Heart left ventricle (tissue), 16 donors: Measurements from ENCODE around the gene RELCH. TPM values are rescaled to one million over a fixed set of nuclear protein-coding genes. Genes with fewer than 3 reads are reported as not detected.

Experiments used
- ATAC-seq, 4 donors: fragments of 200-7000 bp; cut with Tn5 transposase; one replicate each; pipeline ENCODE4 v1.9.1; 2020 to 2022; ENCODE audit warnings: moderate library complexity in 4 of 4, mild to moderate bottlenecking in 3 of 4, moderate number of reproducible peaks in 1 of 4
- DNase-seq, 5 donors: peaks; one replicate each; pipeline ENCODE4 v3.0.0-alpha.2; 2020
- H3K27ac ChIP-seq, 12 donors: fragments of 200-600 bp; sonication (generic) in 4 of 12; one replicate each; pipeline versions ENCODE4 v1.5.0 to v1.8.0; 2016 to 2022; ENCODE audit warnings: mild to moderate bottlenecking in 2 of 12
- H3K27me3 ChIP-seq, 9 donors: fragments of 200-600 bp; sonication (generic) in 2 of 9; one replicate each; pipeline versions ENCODE4 v1.5.1 to v1.8.0; 2016 to 2022; ENCODE audit warnings: mild to moderate bottlenecking in 3 of 9
- H3K36me3 ChIP-seq, 9 donors: fragments of 200-600 bp; sonication (generic) in 2 of 9; one replicate each; pipeline versions ENCODE4 v1.5.0 to v1.8.0; 2018 to 2022; ENCODE audit warnings: mild to moderate bottlenecking in 2 of 9
- H3K4me1 ChIP-seq, 12 donors: fragments of 200-600 bp; sonication (generic) in 4 of 12; one replicate each; pipeline versions ENCODE4 v1.5.0 to v1.8.0; 2016 to 2022; ENCODE audit warnings: mild to moderate bottlenecking in 3 of 12
- H3K4me3 ChIP-seq, 12 donors: fragments of 200-600 bp; sonication (generic) in 4 of 12; one replicate each; pipeline versions ENCODE4 v1.5.0 to v1.8.0; 2017 to 2022; ENCODE audit warnings: mild to moderate bottlenecking in 9 of 12, moderate library complexity in 4 of 12
- H3K9me3 ChIP-seq, 12 donors: fragments of 200-600 bp; sonication (generic) in 4 of 12; one replicate each; pipeline versions ENCODE4 v1.5.0 to v1.8.0; 2016 to 2022; ENCODE audit warnings: mild to moderate bottlenecking in 1 of 12
- POLR2A ChIP-seq, 2 donors: fragments of 450-650 bp; IDR thresholded peaks; one replicate each; pipeline ENCODE4 v1.6.1; 2017; ENCODE audit warnings: antibody characterized with exemption in 2 of 2, mild to moderate bottlenecking in 2 of 2, moderate library complexity in 2 of 2
- WGBS, 4 donors: extraction: QIAGEN DNeasy Blood & Tissue Kit in 2 of 4; methylation state at CpG; one replicate each; pipeline versions ENCODE4 v1.1.5 to v1.1.7; 2013 to 2018; 5-methylcytosine and 5-hydroxymethylcytosine counted together
- intact Hi-C, 10 donors: fragments of 100-400 bp; cut with DNase I; formaldehyde crosslinking; loops; one replicate each; pipeline versions ENCODE4 v1.11.1 to v1.14.2; 2022
- polyA plus RNA-seq, 2 donors: library from polyadenylated mRNA; stranded (reverse); fragments of 200-250 nt; gene quantifications; one replicate each; pipeline ENCODE4 v1.2.3, GENCODE V29; 2013
- total RNA-seq, 9 donors: library from RNA; depleted of rRNA in 2 of 9; stranded (reverse); fragments of >200 nt in 2 of 9; fragmentation: NEBNext Ultra II Directional in 3 of 9; extraction: Animal tissue kit (Norgen Biotek cat#: 25700) in 3 of 9; gene quantifications; one replicate each; pipeline versions ENCODE4 v1.1.0 to v1.2.4, GENCODE V29; 2016 to 2023
- TF ChIP-seq, protein P1 (sequence below), 12 donors: fragments of 200-600 bp; sonication (generic) in 4 of 12; IDR thresholded peaks; one replicate each; pipeline versions ENCODE4 v1.5.0 to v1.8.0; 2018 to 2022; ENCODE audit warnings: antibody characterized with exemption in 12 of 12, mild to moderate bottlenecking in 5 of 12
- donor health status: ischemic (EF 13 %, LVEDD 7.1; RV severe dilation, severe dysfunction).
- donor health status: healthy with polysubstance abuse.
- donor health status: DM: no; HTN: yes; CAD: no.
- donor health status: DM: no; HTN: no; CAD: no.
- donor health status: ischemic (EF 25% LVEDD 6.9; RV normal size, moderate dysfunction).
- donor health status: ischemic (EF 25% LVEDD 5.7; RV mildly dilated, moderate dysfunction).
- donor health status: healthy.
- donor health status: DM: yes; HTN: yes; CAD: no.
- donor health status: ischemic (EF 35%, LVEDD 5.7; RV mildly dilated, moderate dysfunction).
- donor health status: nonischemic (EF 11% LVEDD 7.7; RV severe dilation, severe dysfunction).
- donor health status: DM: yes; HTN: yes; CAD: no.
- donor health status: PGD.
- donor health status: ischemic (EF 29% LVEDD 5.4; RV normal size, mild dysfunction).
- donor health status: nonischemic (EF 23%, LVEDD 6.1; RV moderate dilation, normal function).

The RELCH gene
- total and polyA plus RNA-seq, 11 donors: 7.4 to 24.8 (median 14.3) TPM

DNA sequence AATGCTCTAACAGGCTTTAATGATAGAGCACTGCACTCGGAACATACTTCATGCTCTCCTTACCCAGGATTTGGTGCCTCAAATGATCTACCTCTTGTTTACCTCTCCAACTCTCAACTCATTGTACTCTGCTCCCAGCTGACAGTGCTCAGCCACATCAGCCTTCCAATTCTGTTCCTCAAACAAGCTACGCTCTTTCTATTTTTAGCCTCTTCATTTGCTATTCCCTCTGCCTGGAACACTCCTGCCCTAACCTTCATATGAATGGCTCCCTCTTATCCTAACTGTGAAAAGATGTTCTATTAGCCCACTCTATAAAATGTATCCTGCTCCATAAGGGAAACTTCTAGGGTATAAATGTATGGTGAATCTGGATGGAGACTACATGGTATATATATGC is 42.7 kb upstream of the RELCH start:
- peaks cover 0 to 4% (median 0%) of the 10 kb centered on the region in 12 donors for H3K4me1 ChIP-seq
- no peaks in the 10 kb centered on the region for H3K9me3 ChIP-seq
- TF ChIP-seq POLR2A (IDR thresholded peaks at IDR 0.05): no peak
- TF ChIP-seq, protein P1, sequence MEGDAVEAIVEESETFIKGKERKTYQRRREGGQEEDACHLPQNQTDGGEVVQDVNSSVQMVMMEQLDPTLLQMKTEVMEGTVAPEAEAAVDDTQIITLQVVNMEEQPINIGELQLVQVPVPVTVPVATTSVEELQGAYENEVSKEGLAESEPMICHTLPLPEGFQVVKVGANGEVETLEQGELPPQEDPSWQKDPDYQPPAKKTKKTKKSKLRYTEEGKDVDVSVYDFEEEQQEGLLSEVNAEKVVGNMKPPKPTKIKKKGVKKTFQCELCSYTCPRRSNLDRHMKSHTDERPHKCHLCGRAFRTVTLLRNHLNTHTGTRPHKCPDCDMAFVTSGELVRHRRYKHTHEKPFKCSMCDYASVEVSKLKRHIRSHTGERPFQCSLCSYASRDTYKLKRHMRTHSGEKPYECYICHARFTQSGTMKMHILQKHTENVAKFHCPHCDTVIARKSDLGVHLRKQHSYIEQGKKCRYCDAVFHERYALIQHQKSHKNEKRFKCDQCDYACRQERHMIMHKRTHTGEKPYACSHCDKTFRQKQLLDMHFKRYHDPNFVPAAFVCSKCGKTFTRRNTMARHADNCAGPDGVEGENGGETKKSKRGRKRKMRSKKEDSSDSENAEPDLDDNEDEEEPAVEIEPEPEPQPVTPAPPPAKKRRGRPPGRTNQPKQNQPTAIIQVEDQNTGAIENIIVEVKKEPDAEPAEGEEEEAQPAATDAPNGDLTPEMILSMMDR (IDR thresholded peaks at IDR 0.05): no peak
- DNase-seq (no peak), ATAC-seq (peak; percentile 81 to 93 (median 90))
- H3K4me3 ChIP-seq: no peak overlapping the region
- intact Hi-C loops: no loop called here
- no peak overlapping the region for H3K27ac ChIP-seq
- H3K36me3 ChIP-seq: peaks cover 0 to 71% (median 14%) of the 10 kb centered on the region in 9 donors
- 46 to 67% (median 60%) methylated on average over 2 of the region's 2 CpGs for WGBS, 4 donors
- H3K27me3 ChIP-seq: no peaks in the 10 kb centered on the region

DNA sequence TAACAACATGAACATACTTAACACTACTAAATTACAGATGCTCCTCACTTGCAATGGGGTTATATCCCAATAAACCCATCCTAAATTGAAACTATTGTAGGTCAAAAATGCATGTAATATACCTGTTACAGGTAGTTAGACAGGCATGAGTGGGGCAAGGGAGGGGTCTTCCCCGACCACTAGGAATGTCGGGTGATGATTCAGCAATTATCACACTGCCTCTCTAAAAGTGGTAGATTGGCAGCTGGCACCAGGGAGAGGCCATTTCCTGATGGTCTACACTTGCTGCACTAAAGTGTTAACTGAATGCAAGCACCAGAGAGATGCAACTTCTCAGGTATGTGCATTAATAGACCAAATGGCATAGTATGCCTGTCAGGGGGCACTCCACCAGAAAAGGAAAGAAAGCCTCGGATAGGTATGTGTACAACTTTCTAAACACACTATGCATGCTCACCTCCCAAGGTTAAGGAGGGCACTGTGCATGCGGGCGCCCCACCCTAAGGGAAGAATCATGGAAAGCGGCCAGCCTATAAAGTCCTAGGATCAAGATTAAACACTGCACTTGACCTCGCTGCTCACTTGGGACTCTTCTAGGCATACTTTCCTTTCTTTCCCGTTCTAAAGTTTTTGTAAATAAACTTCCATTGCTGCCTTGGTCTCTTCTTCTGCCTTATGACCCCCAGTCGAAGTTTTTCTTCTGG is 35.8 kb upstream of the RELCH start:
- Histone ChIP-seq H3K36me3 (peaks cover 0 to 45% (median 14%) of the 10 kb centered on the region in 9 donors), H3K9me3 (no peaks in the 10 kb centered on the region), H3K27me3 (no peaks in the 10 kb centered on the region), H3K4me3 (no peak overlapping the region), H3K27ac (no peak overlapping the region), H3K4me1 (no peaks in the 10 kb centered on the region)
- no peak for ATAC-seq
- TF ChIP-seq POLR2A (IDR thresholded peaks at IDR 0.05): no peak
- TF ChIP-seq, protein P1 (IDR thresholded peaks at IDR 0.05): no peak
- intact Hi-C loops: no loop called here
- no peak for DNase-seq
- 92 to 95% (median 94%) methylated on average over 9 of the region's 9 CpGs for WGBS, 4 donors

DNA sequence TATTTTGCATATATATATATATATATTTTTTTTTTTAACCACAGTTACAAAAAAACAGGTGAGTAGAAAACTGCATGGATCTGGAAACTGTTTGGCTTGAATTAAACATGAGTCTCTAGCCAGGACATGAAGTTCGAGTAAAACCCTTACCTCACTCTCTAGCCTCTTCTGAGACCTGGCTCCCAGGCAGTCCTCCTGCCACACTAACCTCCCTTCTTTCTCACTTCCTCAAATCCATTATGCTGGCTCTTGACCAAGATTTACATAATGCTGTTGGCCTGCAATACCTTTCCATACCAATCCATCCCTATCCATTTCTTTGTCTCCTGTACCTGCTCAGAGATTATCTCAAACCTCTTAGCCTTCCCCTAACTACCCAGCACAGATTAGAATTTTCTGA is 34.2 kb upstream of the RELCH start:
- no peak for DNase-seq
- H3K36me3 ChIP-seq: peaks cover 0 to 48% (median 24%) of the 10 kb centered on the region in 9 donors
- H3K4me1 ChIP-seq: no peaks in the 10 kb centered on the region
- intact Hi-C loops: no loop called here
- H3K27me3 ChIP-seq: no peaks in the 10 kb centered on the region
- 67 to 86% (median 84%) methylated on average over 1 of the region's 1 CpG for WGBS, 4 donors
- ATAC-seq: no peak
- no peak for TF ChIP-seq POLR2A (IDR thresholded peaks at IDR 0.05)
- TF ChIP-seq, protein P1 (IDR thresholded peaks at IDR 0.05): no peak
- no peak overlapping the region for H3K27ac ChIP-seq
- no peaks in the 10 kb centered on the region for H3K9me3 ChIP-seq
- no peak overlapping the region for H3K4me3 ChIP-seq

DNA sequence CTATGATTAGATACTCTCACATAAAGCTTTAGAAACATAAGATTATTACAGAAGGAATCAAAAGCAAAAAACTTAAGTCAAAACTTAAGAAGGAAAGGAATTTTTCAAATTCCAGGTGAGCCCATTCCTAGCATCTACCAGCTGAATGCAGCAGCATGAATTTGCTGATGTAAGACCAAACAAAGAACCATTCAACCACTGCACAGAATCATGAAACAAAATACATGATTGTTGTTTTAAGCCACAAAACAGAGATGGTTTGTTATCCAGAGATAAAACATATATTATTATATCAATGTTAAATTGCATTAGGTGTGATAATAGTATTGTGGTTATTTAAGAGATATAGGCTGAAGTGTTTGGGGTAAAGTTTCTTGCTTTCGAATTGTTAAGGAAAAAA is 29.2 kb upstream of the RELCH start:
- no peak overlapping the region for H3K27ac ChIP-seq
- no peak for TF ChIP-seq POLR2A (IDR thresholded peaks at IDR 0.05)
- 85 to 94% (median 92%) methylated on average over 1 of the region's 1 CpG for WGBS, 4 donors
- ATAC-seq (no peak), DNase-seq (no peak)
- peaks cover 0 to 80% (median 36%) of the 10 kb centered on the region in 9 donors for H3K36me3 ChIP-seq
- H3K9me3 ChIP-seq: no peaks in the 10 kb centered on the region
- intact Hi-C loops: no loop called here
- no peak overlapping the region for H3K4me3 ChIP-seq
- no peaks in the 10 kb centered on the region for H3K27me3 ChIP-seq
- H3K4me1 ChIP-seq: no peaks in the 10 kb centered on the region

DNA sequence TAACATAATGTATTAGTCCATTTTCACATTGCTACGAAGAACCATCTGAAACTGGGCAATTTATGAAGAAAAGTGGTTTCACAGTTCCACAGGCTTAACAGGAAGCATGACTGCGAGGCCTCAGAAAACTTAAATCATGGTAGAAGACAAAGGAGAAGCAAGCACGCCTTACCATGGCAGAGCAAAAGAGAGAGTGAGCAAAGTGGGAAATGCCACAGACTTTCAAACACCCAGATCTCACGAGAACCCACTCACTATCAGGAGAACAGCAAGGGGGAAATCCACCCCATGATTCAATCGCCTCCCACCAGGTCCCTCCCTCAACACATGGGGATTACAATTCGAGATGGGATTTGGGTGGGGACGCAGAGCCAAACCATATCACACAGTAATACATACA is 22.7 kb upstream of the RELCH start:
- ATAC-seq (no peak), DNase-seq (no peak)
- intact Hi-C loops: no loop called here
- 86 to 92% (median 91%) methylated on average over 7 of the region's 7 CpGs for WGBS, 4 donors
- TF ChIP-seq, protein P1 (IDR thresholded peaks at IDR 0.05): no peak
- no peak for TF ChIP-seq POLR2A (IDR thresholded peaks at IDR 0.05)
- Histone ChIP-seq H3K27ac (no peak overlapping the region), H3K36me3 (peaks cover 0 to 18% (median 8%) of the 10 kb centered on the region in 9 donors), H3K9me3 (peaks cover 0 to 4% (median 0%) of the 10 kb centered on the region in 12 donors), H3K4me1 (no peaks in the 10 kb centered on the region), H3K27me3 (no peaks in the 10 kb centered on the region), H3K4me3 (no peak overlapping the region)
